Fibroblast of villous mesenchyme (primary cell): ENCODE data around the gene WDFY4. TPM values are rescaled to one million over a fixed set of nuclear protein-coding genes. Genes with fewer than 3 reads are reported as not detected.

Source experiments
- DNase-seq: peaks from one replicate; pipeline ENCODE4 v3.0.0-alpha.2; 2010; ENCODE audit warnings: low read depth
- H3K4me3 ChIP-seq: 2 replicates; pipeline ENCODE4 v1.5.1; 2011; ENCODE audit warnings: low read depth, mild to moderate bottlenecking, low read length
- CTCF ChIP-seq: IDR thresholded peaks from 2 replicates; pipeline ENCODE4 v1.5.1; 2012; ENCODE audit warnings: low read depth, mild to moderate bottlenecking, low read length; ENCODE audit not compliant: insufficient read depth
- total RNA-seq: library from RNA; depleted of rRNA; stranded (reverse); fragments of >200 nt; gene quantifications from 2 replicates; pipeline ENCODE4 v1.2.3, GENCODE V29; 2012

The WDFY4 gene
- total RNA-seq, 1 donor: not detected

GRCh38 chr10:48656241-48656913, 28.3 kb upstream of the WDFY4 start:
- peak; percentile 93 for DNase-seq
- peak; percentile 91 for TF ChIP-seq CTCF
- H3K4me3 ChIP-seq: peak overlapping the region; percentile 57

- DNase-seq: no peak
- H3K4me3 ChIP-seq: no peak overlapping the region
- no peak for TF ChIP-seq CTCF
These were observed 27.8 kb upstream of the WDFY4 start for GRCh38 chr10:48656914-48657305.

- no peak overlapping the region for H3K4me3 ChIP-seq
- no peak for DNase-seq
- no peak for TF ChIP-seq CTCF
These were observed 27.3 kb upstream of the WDFY4 start for GRCh38 chr10:48657416-48657815.

- TF ChIP-seq CTCF: peak; percentile 91
- DNase-seq: peak; percentile 64
- no peak overlapping the region for H3K4me3 ChIP-seq
These were observed 26.3 kb upstream of the WDFY4 start for GRCh38 chr10:48658243-48658974.

- no peak overlapping the region for H3K4me3 ChIP-seq
- no peak for TF ChIP-seq CTCF
- DNase-seq: no peak
These were observed 25.8 kb upstream of the WDFY4 start for GRCh38 chr10:48658975-48659269.

- H3K4me3 ChIP-seq: no peak overlapping the region
- TF ChIP-seq CTCF: peak; percentile 47
- DNase-seq: no peak
These were observed 24.9 kb upstream of the WDFY4 start for GRCh38 chr10:48659790-48660189.
